Measurements from ENCODE around the gene ACAD8.
"Not testable (repeated sequence)": the region's sequence is repeated elsewhere in the genome, so short reads cannot be mapped to it uniquely, and the experiment has no call there.

The ACAD8 gene

GRCh38 chr11:134242376-134242775, 11.0 kb upstream of the ACAD8 start:
- no peak for DNase-seq

GRCh38 chr11:134243913-134244312, 9.5 kb upstream of the ACAD8 start:
- DNase-seq: no peak

- DNase-seq: peak; percentile 36
Measured at GRCh38 chr11:134244593-134244992, 8.8 kb upstream of the ACAD8 start.

GRCh38 chr11:134245434-134245833, 7.9 kb upstream of the ACAD8 start:
- DNase-seq: no peak

- no peak for DNase-seq
Measured at GRCh38 chr11:134246100-134246499, 7.3 kb upstream of the ACAD8 start.

GRCh38 chr11:134246678-134247077, 6.7 kb upstream of the ACAD8 start:
- no peak for DNase-seq

- DNase-seq: no peak
Measured at GRCh38 chr11:134248910-134249480, 4.4 kb upstream of the ACAD8 start.

- no peak for DNase-seq
Measured at GRCh38 chr11:134250246-134250645, 3.1 kb upstream of the ACAD8 start.

- DNase-seq: no peak
Measured at GRCh38 chr11:134250675-134251074, 2.7 kb upstream of the ACAD8 start.

- no peak for DNase-seq
Measured at GRCh38 chr11:134252346-134253187, 801 bp upstream of the ACAD8 start.

- DNase-seq: no peak
Measured at GRCh38 chr11:134254433-134255183, 1.2 kb downstream of the ACAD8 start.

GRCh38 chr11:134255184-134255561, 1.8 kb downstream of the ACAD8 start:
- DNase-seq: not testable (repeated sequence)

GRCh38 chr11:134257101-134257500, 3.7 kb downstream of the ACAD8 start:
- DNase-seq: no peak

- no peak for DNase-seq
Measured at GRCh38 chr11:134258577-134258976, 5.2 kb downstream of the ACAD8 start.

- DNase-seq: no peak
Measured at GRCh38 chr11:134260503-134260902, 7.1 kb downstream of the ACAD8 start.

- no peak for DNase-seq
Measured at GRCh38 chr11:134260983-134261382, 7.6 kb downstream of the ACAD8 start.

GRCh38 chr11:134261626-134262488, 8.5 kb downstream of the ACAD8 start:
- peak; percentile 56 for DNase-seq

GRCh38 chr11:134264966-134265764, 11.8 kb downstream of the ACAD8 start:
- DNase-seq: no peak

GRCh38 chr11:134266440-134266839, 13.1 kb downstream of the ACAD8 start:
- no peak for DNase-seq

GRCh38 chr11:134266841-134267251, 13.5 kb downstream of the ACAD8 start:
- no peak for DNase-seq

GRCh38 chr11:134267461-134267860, 14.1 kb downstream of the ACAD8 start:
- DNase-seq: no peak

GRCh38 chr11:134267966-134268365, 14.6 kb downstream of the ACAD8 start:
- no peak for DNase-seq

Measured in CD4-positive, alpha-beta T cell treated with Interleukin-12 subunit alpha and Interleukin-12 subunit beta, for 1 hour (primary cell).